Stomach (tissue), 4 donors: ENCODE results near the gene ZBTB3.

Source experiments
- CTCF ChIP-seq, 7 experiments: fragments of 450-650 bp in 4 of 7; fragments of 200-600 bp in 3 of 7; sonication (generic) in 3 of 7; IDR thresholded peaks; one replicate each; pipeline ENCODE4 v1.5.1; 2016 to 2019; ENCODE audit warnings: antibody characterized with exemption in 7 of 7, control low read depth in 2 of 7, mild to moderate bottlenecking in 1 of 7
- EP300 ChIP-seq: sonication (generic); formaldehyde crosslinking; IDR thresholded peaks from one replicate; pipeline ENCODE4 v1.6.1; 2017; ENCODE audit warnings: antibody characterized with exemption
- POLR2A ChIP-seq, 4 donors: fragments of 450-650 bp; IDR thresholded peaks; one replicate each; pipeline ENCODE4 v1.6.1; 2016; ENCODE audit warnings: antibody characterized with exemption in 4 of 4, control low read depth in 2 of 4, mild to moderate bottlenecking in 1 of 4, moderate library complexity in 1 of 4
- POLR2AphosphoS5 ChIP-seq, 3 donors: sonication (generic); formaldehyde crosslinking; IDR thresholded peaks; one replicate each; pipeline ENCODE4 v1.6.1; 2016; ENCODE audit warnings: antibody characterized with exemption in 3 of 3

GRCh38 chr11:62705880-62706849 lies 47.8 kb downstream of the ZBTB3 start:
- TF ChIP-seq POLR2AphosphoS5 (IDR thresholded peaks at IDR 0.05) (peak; percentile 7 to 92 (median 64)), CTCF (IDR thresholded peaks at IDR 0.05) (no peak), POLR2A (IDR thresholded peaks at IDR 0.05) (no peak), EP300 (no peak)
